ENCODE measurements around the gene PDK1.

Gene PDK1

DNA sequence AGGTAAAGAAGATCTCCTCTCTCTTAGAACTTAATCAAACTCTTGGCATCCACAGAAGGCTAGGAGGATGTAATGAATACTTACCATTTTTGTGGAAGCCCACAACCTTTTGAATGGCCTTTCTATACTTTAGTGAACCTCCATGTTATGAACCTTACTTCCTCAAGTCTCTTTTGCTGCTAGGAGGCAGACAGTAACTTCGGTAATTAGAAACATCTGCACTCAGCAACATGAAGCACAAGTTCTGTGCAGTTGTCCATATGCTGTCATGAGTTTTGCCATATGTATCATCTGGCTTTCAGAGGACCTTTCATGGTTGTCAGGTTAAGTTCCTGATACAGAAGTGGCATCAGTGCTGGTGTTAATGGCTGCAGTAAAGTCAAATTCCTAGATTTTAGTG lies 50.4 kb downstream of the PDK1 start:
- no peaks in the 10 kb centered on the region for H3K27me3 ChIP-seq (replicated peaks; ENCODE audit: control insufficient read depth, insufficient read depth, low read length)
- H3K36me3 ChIP-seq (ENCODE audit: control insufficient read depth, insufficient read depth, low read length), result no peaks in the 10 kb centered on the region; the same call in 1 of the 2 replicates
- TF ChIP-seq, protein P1, sequence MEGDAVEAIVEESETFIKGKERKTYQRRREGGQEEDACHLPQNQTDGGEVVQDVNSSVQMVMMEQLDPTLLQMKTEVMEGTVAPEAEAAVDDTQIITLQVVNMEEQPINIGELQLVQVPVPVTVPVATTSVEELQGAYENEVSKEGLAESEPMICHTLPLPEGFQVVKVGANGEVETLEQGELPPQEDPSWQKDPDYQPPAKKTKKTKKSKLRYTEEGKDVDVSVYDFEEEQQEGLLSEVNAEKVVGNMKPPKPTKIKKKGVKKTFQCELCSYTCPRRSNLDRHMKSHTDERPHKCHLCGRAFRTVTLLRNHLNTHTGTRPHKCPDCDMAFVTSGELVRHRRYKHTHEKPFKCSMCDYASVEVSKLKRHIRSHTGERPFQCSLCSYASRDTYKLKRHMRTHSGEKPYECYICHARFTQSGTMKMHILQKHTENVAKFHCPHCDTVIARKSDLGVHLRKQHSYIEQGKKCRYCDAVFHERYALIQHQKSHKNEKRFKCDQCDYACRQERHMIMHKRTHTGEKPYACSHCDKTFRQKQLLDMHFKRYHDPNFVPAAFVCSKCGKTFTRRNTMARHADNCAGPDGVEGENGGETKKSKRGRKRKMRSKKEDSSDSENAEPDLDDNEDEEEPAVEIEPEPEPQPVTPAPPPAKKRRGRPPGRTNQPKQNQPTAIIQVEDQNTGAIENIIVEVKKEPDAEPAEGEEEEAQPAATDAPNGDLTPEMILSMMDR (IDR thresholded peaks at IDR 0.05; ENCODE audit: insufficient read depth, low read length, poor library complexity, severe bottlenecking), result no peak
- no peak for DNase-seq (ENCODE audit: extremely low read depth, insufficient read length)
- H3K4me3 ChIP-seq (replicated peaks; ENCODE audit: low read depth, low read length), result no peak overlapping the region

DNA sequence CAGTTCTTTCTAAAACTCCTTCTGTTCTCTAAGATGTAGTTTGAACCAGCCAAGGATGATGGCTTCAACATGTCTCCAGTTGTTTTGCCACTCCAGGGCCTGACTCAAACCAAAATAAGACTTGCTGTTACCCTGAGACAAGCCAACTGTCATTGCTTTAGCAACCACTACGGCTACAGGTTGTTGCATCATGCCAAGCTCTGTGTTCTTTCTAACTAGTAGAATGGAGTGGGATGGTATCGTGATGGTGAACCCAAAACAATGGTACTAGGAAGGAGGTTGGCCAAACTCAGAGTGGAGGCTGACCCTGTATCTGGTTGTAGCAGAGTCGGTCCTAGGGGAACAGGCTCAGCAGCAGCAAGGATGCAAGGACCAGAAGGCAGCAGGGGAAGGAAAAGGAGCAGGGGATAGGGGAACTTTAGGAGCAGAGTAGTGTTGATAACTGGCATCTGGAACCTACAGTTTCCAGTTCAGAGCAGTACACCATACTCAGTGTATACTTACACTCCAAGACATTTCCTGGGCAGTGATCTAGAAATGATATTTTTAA lies 51.6 kb downstream of the PDK1 start:
- TF ChIP-seq, protein P1 (IDR thresholded peaks at IDR 0.05; ENCODE audit: insufficient read depth, low read length, poor library complexity, severe bottlenecking), result no peak
- DNase-seq (ENCODE audit: extremely low read depth, insufficient read length), result no peak
- Histone ChIP-seq H3K4me3 (replicated peaks; ENCODE audit: low read depth, low read length) (no peak overlapping the region), H3K36me3 (ENCODE audit: control insufficient read depth, insufficient read depth, low read length) (no peaks in the 10 kb centered on the region; the same call in 1 of the 2 replicates), H3K27me3 (replicated peaks; ENCODE audit: control insufficient read depth, insufficient read depth, low read length) (no peaks in the 10 kb centered on the region)

DNA sequence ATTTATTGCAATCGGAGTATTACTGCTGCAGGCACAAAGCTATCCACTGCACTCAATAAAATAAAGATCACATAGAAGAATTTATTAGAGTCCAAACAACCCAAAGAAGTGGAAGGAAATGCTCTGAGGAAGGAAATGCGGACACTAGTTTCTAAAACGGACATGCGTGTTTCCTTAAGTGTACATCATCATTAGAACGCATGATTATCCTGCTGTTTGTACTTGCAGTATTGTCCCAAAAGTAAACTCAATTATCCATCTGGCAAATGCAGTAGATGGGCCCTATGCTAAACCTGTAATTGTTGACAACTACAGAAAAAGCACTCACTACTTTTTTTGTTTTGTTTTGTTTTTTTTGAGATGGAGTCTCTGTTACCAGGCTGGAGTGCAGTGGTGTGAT lies 53.6 kb downstream of the PDK1 start:
- no peaks in the 10 kb centered on the region for H3K27me3 ChIP-seq (replicated peaks; ENCODE audit: control insufficient read depth, insufficient read depth, low read length)
- DNase-seq (ENCODE audit: extremely low read depth, insufficient read length), result no peak
- H3K36me3 ChIP-seq (ENCODE audit: control insufficient read depth, insufficient read depth, low read length), result peaks cover 1% of the 10 kb centered on the region; the same call in 1 of the 2 replicates
- H3K4me3 ChIP-seq (replicated peaks; ENCODE audit: low read depth, low read length), result no peak overlapping the region
- TF ChIP-seq, protein P1 (IDR thresholded peaks at IDR 0.05; ENCODE audit: insufficient read depth, low read length, poor library complexity, severe bottlenecking), result no peak

DNA sequence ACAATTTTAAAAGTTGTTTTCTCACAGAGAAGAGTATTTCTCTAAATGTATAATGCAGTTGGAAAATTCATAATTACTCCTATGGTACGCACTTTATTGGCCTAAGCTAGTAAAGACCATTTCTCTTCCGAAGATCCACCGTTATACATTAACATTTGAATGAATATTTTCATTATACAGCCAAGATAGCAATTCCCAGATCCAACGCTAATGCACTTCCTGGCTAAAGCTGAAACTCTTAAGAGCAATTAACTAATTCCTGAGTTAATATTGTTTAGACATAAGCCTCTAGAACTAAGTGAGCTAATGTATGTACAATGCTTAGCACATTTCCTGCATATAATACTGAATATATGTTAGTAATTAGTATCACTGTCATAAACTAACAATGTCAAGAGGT lies 56.2 kb downstream of the PDK1 start:
- no peak overlapping the region for H3K4me3 ChIP-seq (replicated peaks; ENCODE audit: low read depth, low read length)
- no peak for DNase-seq (ENCODE audit: extremely low read depth, insufficient read length)
- TF ChIP-seq, protein P1 (IDR thresholded peaks at IDR 0.05; ENCODE audit: insufficient read depth, low read length, poor library complexity, severe bottlenecking), result no peak
- no peaks in the 10 kb centered on the region for H3K27me3 ChIP-seq (replicated peaks; ENCODE audit: control insufficient read depth, insufficient read depth, low read length)
- peaks cover 2% of the 10 kb centered on the region; the same call in 1 of the 2 replicates for H3K36me3 ChIP-seq (ENCODE audit: control insufficient read depth, insufficient read depth, low read length)

GRCh38 chr2:172613040-172613439 lies 57.1 kb downstream of the PDK1 start:
- DNase-seq (ENCODE audit: extremely low read depth, insufficient read length), result no peak
- Histone ChIP-seq H3K4me3 (replicated peaks; ENCODE audit: low read depth, low read length) (no peak overlapping the region), H3K36me3 (ENCODE audit: control insufficient read depth, insufficient read depth, low read length) (peaks cover 2% of the 10 kb centered on the region; the same call in 1 of the 2 replicates), H3K27me3 (replicated peaks; ENCODE audit: control insufficient read depth, insufficient read depth, low read length) (no peaks in the 10 kb centered on the region)
- TF ChIP-seq, protein P1 (IDR thresholded peaks at IDR 0.05; ENCODE audit: insufficient read depth, low read length, poor library complexity, severe bottlenecking), result no peak

Data from GM06990 (cell line).